PC-3 (cell line): ENCODE data around the gene ERRFI1.

Source experiments
- EZH2 ChIP-seq: fragments of 300-600 bp; sonication (generic); IDR thresholded peaks from one replicate; pipeline ENCODE4 v1.6.1; 2017; ENCODE audit warnings: antibody characterized with exemption, mild to moderate bottlenecking, low read length; ENCODE audit not compliant: unreplicated experiment
- TF ChIP-seq, protein P1 (sequence below): fragments of 300-600 bp; sonication (generic); conservative IDR thresholded peaks from 2 replicates; pipeline ENCODE4 v1.5.1; 2017; ENCODE audit warnings: antibody characterized with exemption, low read depth, mild to moderate bottlenecking, low read length

DNA sequence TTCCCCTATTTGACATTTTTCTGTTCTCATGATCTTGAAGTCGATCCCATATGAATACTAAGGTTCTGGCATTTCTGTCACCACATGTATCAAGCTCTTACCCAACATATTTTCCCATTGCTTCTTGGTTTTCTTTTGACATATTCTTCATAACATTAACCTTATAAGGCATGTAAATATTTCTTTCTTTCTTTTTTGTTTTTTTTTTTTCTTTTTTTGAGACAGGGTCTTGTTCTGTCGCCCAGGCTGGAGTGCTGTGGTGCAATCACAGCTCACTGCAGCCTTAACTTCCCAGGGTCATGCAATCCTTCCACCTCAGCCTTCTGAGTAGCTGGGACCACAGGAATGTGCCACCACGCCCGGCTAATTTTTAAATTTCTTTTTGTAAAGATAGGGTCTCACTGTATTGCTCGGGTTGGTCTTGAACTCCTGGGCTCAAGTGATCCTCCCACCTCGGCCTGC is 33.1 kb upstream of the ERRFI1 start:
- TF ChIP-seq, protein P1, sequence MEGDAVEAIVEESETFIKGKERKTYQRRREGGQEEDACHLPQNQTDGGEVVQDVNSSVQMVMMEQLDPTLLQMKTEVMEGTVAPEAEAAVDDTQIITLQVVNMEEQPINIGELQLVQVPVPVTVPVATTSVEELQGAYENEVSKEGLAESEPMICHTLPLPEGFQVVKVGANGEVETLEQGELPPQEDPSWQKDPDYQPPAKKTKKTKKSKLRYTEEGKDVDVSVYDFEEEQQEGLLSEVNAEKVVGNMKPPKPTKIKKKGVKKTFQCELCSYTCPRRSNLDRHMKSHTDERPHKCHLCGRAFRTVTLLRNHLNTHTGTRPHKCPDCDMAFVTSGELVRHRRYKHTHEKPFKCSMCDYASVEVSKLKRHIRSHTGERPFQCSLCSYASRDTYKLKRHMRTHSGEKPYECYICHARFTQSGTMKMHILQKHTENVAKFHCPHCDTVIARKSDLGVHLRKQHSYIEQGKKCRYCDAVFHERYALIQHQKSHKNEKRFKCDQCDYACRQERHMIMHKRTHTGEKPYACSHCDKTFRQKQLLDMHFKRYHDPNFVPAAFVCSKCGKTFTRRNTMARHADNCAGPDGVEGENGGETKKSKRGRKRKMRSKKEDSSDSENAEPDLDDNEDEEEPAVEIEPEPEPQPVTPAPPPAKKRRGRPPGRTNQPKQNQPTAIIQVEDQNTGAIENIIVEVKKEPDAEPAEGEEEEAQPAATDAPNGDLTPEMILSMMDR, result no peak
- no peak for TF ChIP-seq EZH2
